ENCODE results near the gene PPP1R12C.
"Not testable (repeated sequence)": the region's sequence is repeated elsewhere in the genome, so short reads cannot be mapped to it uniquely, and the experiment has no call there.

PPP1R12C gene

DNA sequence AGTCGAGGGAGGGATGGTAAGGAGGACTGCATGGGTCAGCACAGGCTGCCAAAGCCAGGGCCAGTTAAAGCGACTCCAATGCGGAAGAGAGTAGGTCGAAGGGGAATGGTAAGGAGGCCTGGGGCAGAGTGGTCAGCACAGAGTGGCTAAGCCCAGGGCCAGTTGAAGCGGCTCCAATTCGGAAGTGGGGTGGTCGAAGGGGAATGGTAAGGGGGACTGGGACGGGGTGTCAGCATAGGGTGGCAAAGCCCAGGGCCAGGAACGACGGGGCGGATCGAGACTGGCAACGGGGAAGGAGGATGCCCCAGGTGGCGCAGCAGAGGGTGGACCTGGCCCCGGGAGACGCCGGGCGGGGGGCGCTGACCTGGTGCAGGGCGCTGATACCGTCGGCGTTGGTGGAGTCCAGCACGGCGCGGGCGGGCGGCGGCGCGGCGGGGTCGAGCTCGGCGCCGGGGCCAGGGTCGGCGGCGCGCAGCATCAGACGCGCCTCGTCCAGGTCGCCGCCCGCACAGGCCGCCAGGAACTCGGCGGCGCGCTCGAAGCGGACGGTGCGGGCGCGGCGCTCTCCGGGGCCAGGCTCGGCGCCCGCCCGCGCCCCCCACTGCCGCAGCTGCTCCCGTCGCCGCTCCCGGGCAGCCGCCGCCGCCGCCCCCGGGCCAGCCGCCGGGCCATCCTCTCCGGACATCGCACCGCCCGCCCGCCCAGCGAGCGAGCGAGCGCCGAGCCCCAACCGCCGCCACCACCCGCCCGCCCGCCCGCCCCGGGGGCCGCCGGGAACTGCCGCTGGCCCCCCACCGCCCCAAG, at the start of gene PPP1R12C:
Gene PPP1R12C, minus strand, starts transcription at position 779 of the 804 bp plus-strand sequence. Its CDS starts 94 bp downstream, at position 685.
- DNase-seq = peak in 6 of 51 donors; percentile 24 to 36 (median 31)

DNA sequence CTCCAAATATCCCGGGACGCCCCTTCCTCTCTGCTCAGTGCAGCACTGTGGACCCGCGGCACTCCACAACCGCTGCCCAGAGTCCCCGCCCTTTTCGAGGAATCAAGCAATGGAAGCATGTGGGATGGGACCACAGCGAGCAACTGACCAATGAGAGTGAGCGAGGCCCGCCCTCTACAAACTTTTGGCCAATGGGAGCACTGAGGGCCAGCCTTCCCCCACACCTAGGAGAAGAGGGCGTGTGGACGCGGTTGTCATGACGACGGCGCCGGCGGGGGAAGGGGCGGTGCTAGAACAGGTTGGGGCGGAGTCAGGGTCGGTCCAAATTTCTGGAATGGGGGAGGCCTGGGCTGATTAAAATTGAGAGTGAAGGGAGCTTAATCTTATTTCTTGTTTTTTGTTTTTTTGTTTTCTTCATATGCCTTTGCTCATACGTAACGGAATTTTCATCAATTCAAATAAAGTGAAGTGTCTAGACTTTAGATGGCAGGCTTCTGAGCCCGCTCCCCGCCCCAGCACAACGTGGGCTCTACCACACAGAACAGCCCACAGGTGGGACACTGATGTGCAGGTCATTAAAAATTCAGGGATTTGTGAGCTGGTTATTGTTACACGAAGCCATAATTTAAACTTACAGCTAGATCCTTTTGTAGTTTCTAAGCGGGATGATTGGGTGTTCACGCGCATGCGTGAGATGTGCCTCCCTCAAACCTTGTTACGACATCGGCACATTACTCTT, 49.3 kb upstream of the PPP1R12C start, which contains the start of gene DNAAF3:
Gene DNAAF3, minus strand, starts transcription at position 84 of the 739 bp plus-strand sequence. CDS start 200 bp downstream, outside the sequence.
- DNase-seq = peak; percentile 16 to 96 (median 84)

GRCh38 chr19:55165952-55166529, 48.6 kb upstream of the PPP1R12C start:
- DNase-seq = peak in 33 of 51 donors; percentile 11 to 66 (median 35)

DNA sequence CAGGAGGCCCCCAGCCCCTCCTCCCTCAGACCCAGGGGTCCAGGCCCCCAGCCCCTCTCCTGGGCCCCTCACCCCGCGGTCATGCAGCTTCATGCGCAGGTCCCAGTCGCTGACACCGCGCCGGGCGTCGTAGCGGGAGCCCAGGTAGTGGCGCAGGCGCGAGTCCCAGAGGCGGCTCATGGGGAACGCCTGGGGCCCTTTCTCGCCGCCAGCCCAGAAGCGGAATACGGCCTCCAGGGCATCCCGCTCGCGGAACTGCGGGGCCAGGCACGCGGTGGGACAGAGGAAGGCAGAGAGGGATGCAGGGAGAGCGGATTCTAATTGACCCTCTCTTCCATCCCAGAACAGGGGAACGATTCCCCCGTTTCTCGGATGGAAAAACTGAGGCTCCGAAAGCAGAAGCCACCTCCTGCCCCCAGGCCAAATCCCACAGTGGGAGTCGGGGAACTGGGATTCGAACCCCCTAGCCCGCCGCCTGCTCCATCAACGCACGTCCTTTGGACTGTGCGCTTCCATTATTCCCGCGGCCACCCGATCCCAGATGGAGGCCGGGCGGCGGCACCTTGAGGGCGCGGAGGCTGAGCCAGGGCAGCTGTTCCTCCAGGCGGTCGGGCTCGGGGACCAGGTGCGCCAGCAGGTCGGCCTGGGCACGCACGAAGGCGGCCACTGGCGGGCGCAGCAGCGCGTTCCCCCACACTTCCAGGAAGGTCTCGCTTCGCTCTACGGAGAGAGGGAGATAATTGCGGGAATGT, 44.3 kb upstream of the PPP1R12C start:
- DNase-seq = no peak

GRCh38 chr19:55160986-55161365, 43.5 kb upstream of the PPP1R12C start:
- no peak for DNase-seq

DNA sequence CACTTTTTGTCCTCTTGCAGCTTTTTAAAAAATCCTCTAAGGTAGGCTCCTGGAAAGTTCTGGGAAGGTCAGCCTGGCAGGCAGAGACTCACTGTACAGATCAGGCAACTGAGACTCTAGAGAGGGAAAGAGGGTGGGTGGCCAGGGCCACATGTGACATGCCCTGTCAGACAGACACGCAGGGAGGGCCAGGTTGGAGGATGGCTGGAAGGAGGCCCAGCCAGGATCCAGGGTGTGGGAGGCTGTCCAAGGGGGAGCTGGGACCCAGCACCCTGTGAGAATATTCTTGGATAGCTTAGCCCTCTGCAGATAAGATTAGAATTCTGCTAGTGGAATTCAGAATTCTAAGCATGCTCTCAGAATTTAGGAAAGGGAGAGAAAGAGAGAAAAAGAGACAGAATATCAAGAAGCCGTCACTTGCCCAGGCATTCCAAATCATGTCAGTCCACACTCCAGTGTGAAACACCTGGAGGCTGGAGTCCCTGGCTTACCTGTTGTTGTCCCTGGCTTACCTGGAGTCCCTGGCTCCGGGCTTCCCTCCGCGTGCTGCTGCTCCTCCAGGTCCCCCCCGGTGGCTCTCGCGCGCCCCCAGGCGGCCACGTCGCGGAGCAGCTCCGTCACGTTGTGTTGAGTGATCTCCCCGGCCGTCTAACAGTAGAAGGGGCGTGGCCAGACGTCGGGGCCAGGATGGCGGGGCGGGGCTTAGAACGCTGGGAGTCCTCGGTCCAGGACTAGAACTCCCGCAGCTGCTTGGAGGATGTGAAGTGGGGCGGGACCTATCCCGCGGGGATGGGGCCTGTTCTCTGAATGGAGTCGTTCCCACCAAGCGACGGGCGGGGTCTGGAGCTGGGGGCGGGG, 42.9 kb upstream of the PPP1R12C start:
- peak in 33 of 51 donors; percentile 0 to 65 (median 28) for DNase-seq

DNA sequence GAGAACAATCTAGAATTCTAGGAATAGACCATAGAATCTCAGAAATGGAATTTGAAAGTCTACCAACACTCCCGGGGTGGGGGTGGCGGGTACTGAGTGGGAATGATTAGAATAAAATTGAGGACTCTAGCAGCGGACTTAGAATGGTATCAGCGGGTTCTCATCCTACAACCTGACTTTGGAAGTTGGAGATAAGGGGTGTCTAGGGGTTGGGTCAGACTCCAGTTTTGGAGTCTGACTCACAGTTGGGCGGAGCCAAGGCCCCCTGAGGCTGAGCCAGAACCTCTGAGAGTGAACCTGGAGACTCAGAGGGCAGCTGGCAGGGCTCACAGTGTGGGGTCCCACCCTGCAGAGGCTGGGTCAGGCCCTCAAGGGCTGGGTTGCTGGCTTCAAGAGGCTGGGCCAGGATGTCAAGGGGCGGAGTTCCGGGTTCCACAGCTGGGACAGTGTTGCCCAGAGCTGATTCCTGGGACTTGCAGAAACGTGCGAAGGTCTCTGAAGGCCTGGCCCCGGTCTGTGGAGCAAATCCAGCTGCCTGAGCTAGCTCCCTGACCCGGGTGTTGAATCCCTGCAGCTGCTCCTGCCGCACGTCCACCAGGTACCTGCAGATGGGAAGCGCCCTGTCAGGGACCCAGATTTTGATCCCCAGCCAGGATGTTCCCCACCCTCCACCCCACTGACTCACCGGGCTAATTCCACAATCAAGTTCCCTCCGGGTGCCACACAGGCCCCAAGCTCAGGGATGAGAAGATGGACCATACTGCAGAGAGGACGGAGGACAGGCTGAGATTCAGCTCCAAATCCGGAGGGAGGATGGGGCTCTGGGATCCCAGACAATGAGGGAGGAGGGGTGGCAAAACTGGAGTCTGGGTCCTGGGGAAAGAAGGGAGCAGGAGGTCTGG, 41.7 kb upstream of the PPP1R12C start:
- DNase-seq = no peak

DNA sequence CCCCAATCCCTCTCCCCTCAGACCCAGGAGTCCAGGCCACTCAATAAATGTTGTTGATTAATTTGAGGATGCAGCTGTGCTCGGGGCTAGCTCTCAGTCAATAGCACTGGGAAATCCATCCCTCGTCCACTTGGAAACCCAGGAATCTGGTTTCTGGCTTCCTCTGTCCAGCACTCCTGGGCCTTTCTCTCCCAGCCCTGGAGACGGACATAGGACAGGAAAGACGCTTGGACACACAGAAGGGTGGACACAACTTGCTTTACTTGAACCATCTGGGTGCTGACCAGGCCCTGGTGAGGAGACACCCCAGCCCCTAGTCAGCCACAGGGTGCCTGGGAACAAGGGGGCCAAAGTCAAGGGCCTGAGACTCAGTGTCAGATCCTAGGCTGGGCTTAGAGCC, 41.0 kb upstream of the PPP1R12C start:
- DNase-seq = no peak

GRCh38 chr19:55157064-55157908, 39.8 kb upstream of the PPP1R12C start, which contains the start of gene TNNI3:
Gene TNNI3, minus strand, starts transcription at chr19:55157732. Its CDS starts 143 bp downstream, at chr19:55157589.
- DNase-seq = no peak

DNA sequence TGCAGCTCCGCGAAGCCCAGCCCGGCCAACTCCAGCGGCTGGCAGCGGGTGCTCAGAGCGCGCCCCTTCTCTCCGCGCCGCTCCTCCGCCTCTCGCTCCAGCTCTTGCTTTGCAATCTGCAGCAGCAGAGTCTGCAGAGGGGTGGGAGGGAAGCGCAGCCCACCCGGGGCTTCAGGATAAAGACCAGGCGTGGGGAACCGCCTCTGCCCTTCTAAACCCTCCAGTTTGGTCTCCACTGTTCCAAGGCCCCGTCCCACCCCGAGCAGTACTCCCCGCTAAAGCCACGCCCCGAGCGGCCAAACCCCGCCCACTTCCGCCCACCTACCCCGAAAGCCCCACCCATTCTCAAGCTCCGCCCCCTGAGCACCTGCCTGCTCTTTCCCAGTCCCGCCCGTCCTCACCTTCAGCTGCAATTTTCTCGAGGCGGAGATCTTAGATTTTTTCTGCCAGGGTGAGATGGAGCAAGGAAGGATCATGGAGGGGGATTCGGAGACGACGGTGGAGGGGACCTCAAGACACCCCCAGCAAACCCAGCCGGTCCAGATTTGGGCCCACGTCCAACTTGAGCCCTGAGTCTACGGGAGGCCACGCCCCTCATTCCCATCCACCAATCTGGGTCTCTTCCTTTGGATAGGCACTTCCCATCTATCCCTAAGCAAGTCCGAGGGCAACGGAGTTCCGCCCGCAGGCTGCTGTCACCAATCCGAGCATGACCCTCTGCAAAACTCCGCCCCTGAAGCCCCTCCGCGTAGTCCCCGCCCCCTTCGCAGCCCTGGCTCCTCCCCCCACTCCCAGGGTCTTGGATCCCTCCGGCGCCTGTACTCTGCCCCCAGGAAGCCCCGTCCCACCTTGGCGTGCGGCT, 39.0 kb upstream of the PPP1R12C start:
- DNase-seq = no peak

DNA sequence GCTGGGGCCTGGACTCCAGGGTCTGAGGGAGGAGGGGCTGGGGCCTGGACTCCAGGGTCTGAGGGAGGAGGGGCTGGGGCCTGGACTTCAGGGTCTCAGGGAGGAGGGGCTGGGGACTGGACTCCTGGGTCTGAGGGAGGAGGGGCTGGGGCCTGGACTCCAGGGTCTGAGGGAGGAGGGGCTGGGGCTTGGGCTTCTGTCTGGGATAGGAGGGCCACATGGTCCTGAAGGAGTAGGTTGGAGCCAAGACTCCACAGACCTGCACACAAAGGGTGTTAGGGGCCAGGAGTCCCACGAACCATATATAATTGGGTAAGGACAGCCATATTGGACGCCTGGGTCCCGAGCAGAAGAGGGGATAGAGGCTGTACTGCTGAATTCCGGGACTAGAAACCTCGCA, 38.3 kb upstream of the PPP1R12C start:
- DNase-seq = not testable (repeated sequence)

DNA sequence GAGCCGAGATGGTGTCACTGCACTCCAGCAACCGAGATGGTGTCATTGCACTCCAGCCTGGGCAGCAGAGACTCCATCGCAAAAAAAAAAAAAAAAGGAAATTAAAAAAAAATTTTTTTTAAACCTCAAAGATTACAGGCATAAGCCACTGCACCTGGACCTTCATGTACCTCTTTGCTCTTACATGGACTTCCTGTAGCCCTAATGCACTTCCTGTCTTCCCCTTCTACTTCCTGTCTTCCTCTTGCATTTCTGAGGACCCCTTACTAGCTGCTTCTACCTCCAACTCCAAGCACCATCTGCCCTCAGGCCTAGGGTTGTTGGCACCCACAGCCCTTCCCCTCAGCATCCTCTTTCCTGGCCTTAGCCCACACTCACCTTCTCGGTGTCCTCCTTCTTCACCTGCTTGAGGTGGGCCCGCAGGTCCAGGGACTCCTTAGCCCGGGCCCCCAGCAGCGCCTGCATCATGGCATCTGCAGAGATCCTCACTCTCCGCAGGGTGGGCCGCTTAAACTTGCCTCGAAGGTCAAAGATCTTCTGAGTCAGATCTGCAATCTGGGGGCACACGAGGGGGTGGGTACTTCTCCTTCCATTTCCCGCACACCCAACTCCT, 36.3 kb upstream of the PPP1R12C start:
- no peak for DNase-seq

DNA sequence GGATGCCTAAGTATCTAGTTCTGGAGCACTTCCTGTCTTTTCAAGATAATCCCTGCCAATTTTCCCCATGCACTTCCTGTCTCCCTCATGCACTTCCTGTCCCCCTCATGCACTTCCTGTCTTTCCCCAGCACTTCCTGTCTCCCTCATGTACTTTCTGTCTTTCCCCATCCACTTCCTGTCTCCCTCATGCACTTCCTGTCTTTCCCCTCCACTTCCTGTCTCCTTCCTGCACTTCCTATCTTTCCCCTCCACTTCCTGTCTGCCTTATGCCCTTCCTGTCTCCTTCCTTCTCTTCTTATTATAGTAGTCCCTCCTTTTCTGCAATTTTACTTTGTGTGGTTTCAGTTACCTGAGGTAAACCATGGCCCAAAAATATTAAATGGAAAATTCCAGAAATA, 34.6 kb upstream of the PPP1R12C start:
- no peak for DNase-seq

DNA sequence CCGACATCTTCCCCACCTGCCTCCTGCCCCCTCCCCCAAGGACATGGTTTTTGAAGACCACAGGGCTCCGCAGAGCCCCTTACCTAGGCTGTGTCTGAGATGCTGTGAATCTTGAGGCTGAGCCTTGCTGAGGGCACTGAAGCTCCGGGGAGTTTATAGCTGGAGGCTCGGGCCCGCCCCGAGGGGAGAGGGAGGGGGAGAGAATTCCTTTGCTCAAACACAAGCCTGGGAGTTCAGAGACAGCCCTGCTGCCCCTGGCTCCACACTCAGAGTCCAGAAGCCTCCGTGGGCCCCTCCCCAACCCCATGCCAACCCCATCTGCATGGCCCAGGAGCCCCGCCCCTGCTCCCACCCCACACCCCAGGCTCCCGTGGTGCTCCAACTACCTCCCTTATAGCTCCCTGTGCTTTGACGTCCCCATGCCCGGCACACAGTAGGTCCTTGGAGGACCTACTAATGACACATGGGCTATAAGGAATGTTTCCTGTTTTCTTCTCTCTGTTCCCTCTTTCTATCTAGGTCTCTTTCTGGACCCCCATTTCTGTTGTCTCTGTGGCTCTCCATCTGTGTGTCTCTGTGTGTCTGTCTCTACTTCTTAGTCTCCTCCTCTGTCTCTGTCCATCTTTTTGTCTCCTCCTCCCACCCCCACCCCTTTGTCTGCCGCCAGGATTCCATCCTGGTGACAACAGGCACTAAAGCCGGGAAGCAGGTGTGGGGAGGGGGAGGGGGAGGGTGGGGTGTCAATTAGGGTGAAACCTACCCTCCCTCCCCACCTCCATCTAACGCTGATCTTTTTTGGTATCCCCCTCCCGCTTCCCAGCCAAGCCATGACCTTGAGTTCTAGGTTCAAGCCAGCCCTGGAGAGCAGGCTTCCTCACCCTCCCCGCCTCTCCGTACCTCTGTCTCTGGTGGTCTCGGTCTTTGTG, 31.9 kb upstream of the PPP1R12C start, which contains the start of gene TNNT1:
Gene TNNT1, minus strand, starts transcription at position 129 of the 926 bp plus-strand sequence. CDS start 2,049 bp downstream, outside the sequence.
- DNase-seq = no peak

- no peak for DNase-seq
Measured at GRCh38 chr19:55147545-55148251, 30.3 kb upstream of the PPP1R12C start.
